Panc1 (cell line): Measurements from ENCODE around the gene VPS11.

ENCODE experiments used
- REST ChIP-seq, 2 experiments: IDR thresholded peaks; 2 replicates each; pipeline ENCODE4 v1.6.1; 2011 to 2012; ENCODE audit warnings: low read depth in 2 of 2, control low read depth in 1 of 2, low read length in 1 of 2, mild to moderate bottlenecking in 1 of 2, moderate library complexity in 1 of 2; ENCODE audit not compliant: insufficient read depth in 1 of 2
- TCF7L2 ChIP-seq: IDR thresholded peaks from 2 replicates; pipeline ENCODE4 v1.6.1; 2011; ENCODE audit warnings: mild to moderate bottlenecking, low read depth, low read length, inconsistent platforms

GRCh38 chr11:119120639-119121007, 53.0 kb downstream of the VPS11 start:
- TF ChIP-seq TCF7L2 (no peak), REST (IDR thresholded peaks at IDR 0.05; ENCODE audit: insufficient read depth in 1 of 2, low read depth in 2 of 2, low read length in 1 of 2) (no peak)
